ENCODE measurements around the gene UGT3A2. TPM values are rescaled to one million over a fixed set of nuclear protein-coding genes. Genes with fewer than 3 reads are reported as not detected.

Gene UGT3A2
- total RNA-seq, 1 donor from 2014 or later = not detected

GRCh38 chr5:36070687-36071571 lies 4.2 kb upstream of the UGT3A2 start:
- H3K4me3 Mint-ChIP-seq = no peak overlapping the region
- TF ChIP-seq CTCF (IDR thresholded peaks at IDR 0.05) = no peak
- ChIA-PET POLR2A (no interaction called here), CTCF (interaction anchor here (1.8 kb wide), 1 partner anchor 435 kb away, joined by 3 read pairs; no protein-coding TSS in a partner anchor)
- no peak overlapping the region for H3K27ac Mint-ChIP-seq
- no peaks in the 10 kb centered on the region for H3K9me3 Mint-ChIP-seq
- DNase-seq (no peak), ATAC-seq (ENCODE audit: low read depth) (no peak)
- peaks cover 13% of the 10 kb centered on the region for H3K27me3 Mint-ChIP-seq
- intact Hi-C loops (cut with micrococcal nuclease) = loop anchor here (10.0 kb wide), 1 partner anchor 324 kb away; no protein-coding TSS in a partner anchor
- H3K4me1 Mint-ChIP-seq = peaks cover 5% of the 10 kb centered on the region
- no peaks in the 10 kb centered on the region for H3K36me3 Mint-ChIP-seq (ENCODE audit: low read depth)

DNA sequence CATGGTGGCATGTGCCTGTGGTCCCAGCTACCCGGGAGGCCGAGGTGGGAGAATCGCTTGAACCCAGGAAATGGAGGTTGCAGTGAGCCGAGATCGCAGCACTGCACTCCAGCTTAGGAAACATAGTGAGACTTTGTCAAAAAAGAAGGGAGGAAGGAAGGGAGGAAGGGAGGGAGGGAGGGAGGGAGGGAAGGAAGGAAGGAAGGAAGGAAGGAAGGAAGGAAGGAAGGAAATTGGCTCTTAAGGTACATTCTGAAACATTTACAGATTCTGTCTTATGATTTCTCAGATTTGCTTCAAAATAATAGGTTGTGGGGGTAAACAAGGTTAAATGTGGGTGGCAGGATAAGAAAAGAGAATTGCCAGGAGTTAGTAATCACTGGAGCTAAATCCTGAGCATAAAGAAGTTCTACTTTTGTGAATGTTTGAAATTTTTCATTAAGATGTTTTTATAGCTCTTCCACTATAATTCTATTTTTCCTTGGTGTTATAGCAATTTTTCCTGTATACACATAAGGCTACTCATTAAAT lies 2.1 kb upstream of the UGT3A2 start:
- TF ChIP-seq CTCF (IDR thresholded peaks at IDR 0.05) = no peak
- ChIA-PET POLR2A (interaction anchor here (0.6 kb wide), 1 partner anchor 1139 kb away, joined by 3 read pairs; no protein-coding TSS in a partner anchor), CTCF (interaction anchor here (0.9 kb wide), 1 partner anchor 10 kb away, joined by 3 read pairs; no protein-coding TSS in a partner anchor)
- Mint-ChIP-seq H3K27me3 (peaks cover 20% of the 10 kb centered on the region), H3K4me3 (no peak overlapping the region), H3K4me1 (peaks cover 5% of the 10 kb centered on the region), H3K36me3 (ENCODE audit: low read depth) (no peaks in the 10 kb centered on the region), H3K27ac (no peak overlapping the region), H3K9me3 (no peaks in the 10 kb centered on the region)
- ATAC-seq (ENCODE audit: low read depth) = no peak
- intact Hi-C loops (cut with micrococcal nuclease) = no loop called here
- no peak for DNase-seq

DNA sequence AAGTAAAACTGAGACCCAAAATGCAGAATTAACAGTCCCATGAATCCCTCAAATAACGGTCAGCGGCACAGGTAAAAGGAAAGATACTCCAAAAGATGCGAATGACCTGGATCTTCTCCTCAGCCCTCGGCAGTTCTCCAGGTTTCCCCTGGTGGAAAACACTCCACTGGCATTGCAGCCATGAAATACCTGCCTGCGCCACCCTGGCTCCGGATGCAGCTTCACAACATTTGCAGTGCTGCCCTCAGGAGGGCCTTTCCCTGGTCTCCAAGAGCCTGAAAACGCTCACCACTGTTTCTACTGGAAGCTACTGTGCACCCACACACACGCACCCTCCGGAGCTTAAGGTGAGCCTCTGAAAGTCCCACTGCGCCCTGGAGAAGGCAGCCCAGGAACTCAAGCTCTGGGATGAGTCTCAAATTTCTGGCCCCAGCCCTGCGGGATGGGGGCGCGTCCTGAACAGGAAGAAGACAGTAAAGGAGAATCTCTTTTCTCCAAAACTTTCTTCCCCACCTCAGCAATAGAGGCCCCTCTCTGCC lies 612 bp downstream of the UGT3A2 start:
- no peaks in the 10 kb centered on the region for H3K9me3 Mint-ChIP-seq
- no peak for TF ChIP-seq CTCF (IDR thresholded peaks at IDR 0.05)
- CTCF ChIA-PET = interaction anchor here (2.7 kb wide), 1 partner anchor 13 kb away, joined by 8 read pairs; no protein-coding TSS in a partner anchor
- no peaks in the 10 kb centered on the region for H3K36me3 Mint-ChIP-seq (ENCODE audit: low read depth)
- POLR2A ChIA-PET = no interaction called here
- DNase-seq = no peak
- H3K4me1 Mint-ChIP-seq = peaks cover 5% of the 10 kb centered on the region
- no peak overlapping the region for H3K27ac Mint-ChIP-seq
- intact Hi-C loops (cut with micrococcal nuclease) = no loop called here
- H3K27me3 Mint-ChIP-seq = peaks cover 17% of the 10 kb centered on the region
- no peak overlapping the region for H3K4me3 Mint-ChIP-seq
- no peak for ATAC-seq (ENCODE audit: low read depth)

- TF ChIP-seq CTCF (IDR thresholded peaks at IDR 0.05) = no peak
- intact Hi-C loops (cut with micrococcal nuclease) = no loop called here
- POLR2A ChIA-PET = no interaction called here
- ATAC-seq (ENCODE audit: low read depth) (no peak), DNase-seq (no peak)
- Mint-ChIP-seq H3K9me3 (no peaks in the 10 kb centered on the region), H3K4me1 (no peaks in the 10 kb centered on the region), H3K36me3 (ENCODE audit: low read depth) (no peaks in the 10 kb centered on the region), H3K27me3 (peaks cover 8% of the 10 kb centered on the region), H3K4me3 (no peak overlapping the region), H3K27ac (no peak overlapping the region)
- CTCF ChIA-PET = no interaction called here
Measured at GRCh38 chr5:36060420-36060887, 6.2 kb downstream of the UGT3A2 start.
